IMR-90 (cell line): ENCODE data around the gene ITGAL. TPM values are rescaled to one million over a fixed set of nuclear protein-coding genes. Genes with fewer than 3 reads are reported as not detected.

ENCODE experiments used
- ATAC-seq: fragments of 200-7000 bp; cut with Tn5 transposase; 2 replicates; pipeline ENCODE4 v1.9.1; 2020; ENCODE audit warnings: low read depth, mild to moderate bottlenecking, moderate library complexity
- BruUV-seq: library from RNA; stranded (reverse); fragments of 400-500 nt; replicated peaks from 2 replicates; lab custom pipeline; 2021; lab: Mats Ljungman, UMichigan
- CTCF ChIA-PET: fragments of 300-600 bp; formaldehyde crosslinking; extraction: SDS; loops from one replicate; lab custom pipeline; 2021; ENCODE audit warnings: antibody characterized with exemption; lab: Yijun Ruan, JAX
- POLR2A ChIA-PET: fragments of 300-600 bp; sonication (Branson Sonifier 250); formaldehyde crosslinking; loops from one replicate; lab custom pipeline; 2022; ENCODE audit warnings: antibody characterized with exemption; ENCODE audit not compliant: unreplicated experiment; lab: Charles Lee
- DNase-seq: peaks from one replicate; pipeline ENCODE4 v3.0.0; 2013
- H2AFZ ChIP-seq: replicated peaks from 2 replicates; pipeline ENCODE3; 2013; ENCODE audit warnings: low read length, mild to moderate bottlenecking; ENCODE audit not compliant: poor library complexity
- H2AK5ac ChIP-seq: 2 replicates; pipeline ENCODE4 v1.6.1; 2013; ENCODE audit warnings: low read depth, low read length, inconsistent platforms
- H2AK9ac ChIP-seq: replicated peaks from 2 replicates; pipeline ENCODE3; 2013; ENCODE audit warnings: mild to moderate bottlenecking, low read depth, low read length, moderate library complexity; ENCODE audit not compliant: poor library complexity
- H2BK120ac ChIP-seq: 2 replicates; pipeline ENCODE4 v1.6.1; 2013; ENCODE audit warnings: low read depth, low read length, inconsistent platforms
- H2BK15ac ChIP-seq: 3 replicates; pipeline ENCODE4 v1.6.1; 2013; ENCODE audit warnings: low read depth, low read length, inconsistent platforms
- H2BK20ac ChIP-seq: 2 replicates; pipeline ENCODE4 v1.6.1; 2013; ENCODE audit warnings: low read depth, mild to moderate bottlenecking, inconsistent platforms, low read length, moderate library complexity
- H2BK5ac ChIP-seq: 2 replicates; pipeline ENCODE4 v1.6.1; 2013; ENCODE audit warnings: mild to moderate bottlenecking, low read depth, low read length, inconsistent platforms; ENCODE audit not compliant: poor library complexity, severe bottlenecking
- H3K14ac ChIP-seq: replicated peaks from 2 replicates; pipeline ENCODE4 v1.6.1; 2013; ENCODE audit warnings: low read depth, low read length, inconsistent platforms
- H3K18ac ChIP-seq: 2 replicates; pipeline ENCODE4 v1.6.1; 2013; ENCODE audit warnings: low read depth, low read length, control low read depth
- H3K23ac ChIP-seq: 2 replicates; pipeline ENCODE4 v1.6.1; 2013; ENCODE audit warnings: low read depth, low read length, inconsistent platforms
- H3K27ac ChIP-seq: 2 replicates; pipeline ENCODE4 v1.5.1; 2013; ENCODE audit warnings: mild to moderate bottlenecking, control low read depth, low read length; ENCODE audit not compliant: insufficient read depth
- H3K27me3 ChIP-seq: 2 replicates; pipeline ENCODE4 v1.6.1; 2013; ENCODE audit warnings: low read length; ENCODE audit not compliant: control insufficient read depth, insufficient read depth
- H3K36me3 ChIP-seq: 2 replicates; pipeline ENCODE4 v1.6.1; 2013; ENCODE audit warnings: low read length, mixed read lengths; ENCODE audit not compliant: control insufficient read depth, insufficient read depth
- H3K4ac ChIP-seq: 2 replicates; pipeline ENCODE4 v1.6.1; 2013; ENCODE audit warnings: low read depth, low read length, inconsistent platforms
- H3K4me1 ChIP-seq: 2 replicates; pipeline ENCODE4 v1.6.1; 2013; ENCODE audit warnings: low read length, mixed read lengths; ENCODE audit not compliant: control insufficient read depth, insufficient read depth
- H3K4me2 ChIP-seq: 2 replicates; pipeline ENCODE4 v1.6.1; 2013; ENCODE audit warnings: low read depth, mild to moderate bottlenecking, control low read depth, low read length, moderate library complexity
- H3K4me3 ChIP-seq: 2 replicates; pipeline ENCODE4 v1.5.1; 2013; ENCODE audit warnings: low read depth, mild to moderate bottlenecking, control low read depth, low read length, moderate library complexity; ENCODE audit not compliant: insufficient read depth
- H3K56ac ChIP-seq: 2 replicates; pipeline ENCODE4 v1.6.1; 2013; ENCODE audit warnings: low read length, inconsistent platforms; ENCODE audit not compliant: insufficient read depth; ENCODE audit errors: extremely low read depth
- H3K79me1 ChIP-seq, 2 experiments: 2 replicates each; pipeline ENCODE4 v1.6.1; 2013; ENCODE audit warnings: low read length in 2 of 2, inconsistent platforms in 1 of 2, low read depth in 1 of 2
- H3K9ac ChIP-seq: 2 replicates; pipeline ENCODE4 v1.6.1; 2013; ENCODE audit warnings: low read depth, low read length, control low read depth
- H3K9me1 ChIP-seq: 2 replicates; pipeline ENCODE4 v1.6.1; 2013; ENCODE audit warnings: low read length, inconsistent platforms; ENCODE audit not compliant: insufficient read depth
- H3K9me3 ChIP-seq: 2 replicates; pipeline ENCODE4 v1.6.1; 2013; ENCODE audit warnings: low read length; ENCODE audit not compliant: control insufficient read depth, insufficient read depth
- H4K20me1 ChIP-seq: 2 replicates; pipeline ENCODE4 v1.6.1; 2013; ENCODE audit warnings: low read length, inconsistent platforms; ENCODE audit not compliant: insufficient read depth
- H4K5ac ChIP-seq: 2 replicates; pipeline ENCODE4 v1.6.1; 2013; ENCODE audit warnings: mild to moderate bottlenecking, low read depth, low read length, control low read depth
- H4K8ac ChIP-seq, 2 experiments: 2 replicates each; pipeline ENCODE4 v1.6.1; 2013; ENCODE audit warnings: low read depth in 2 of 2, low read length in 2 of 2, control low read depth in 1 of 2, inconsistent platforms in 1 of 2
- H4K91ac ChIP-seq: 2 replicates; pipeline ENCODE4 v1.6.1; 2013; ENCODE audit warnings: low read depth, low read length, inconsistent platforms; ENCODE audit not compliant: insufficient read depth
- CEBPB ChIP-seq: IDR thresholded peaks from 2 replicates; pipeline ENCODE4 v1.6.1; 2012; ENCODE audit warnings: low read depth, low read length, improper control_type of control experiment
- ELK1 ChIP-seq: fragments of 150-350 bp; IDR thresholded peaks from 2 replicates; pipeline ENCODE4 v1.6.1; 2016; ENCODE audit warnings: low read depth, mild to moderate bottlenecking, low read length, moderate library complexity, borderline replicate concordance
- FOS ChIP-seq: fragments of 150-350 bp; IDR thresholded peaks from 2 replicates; pipeline ENCODE4 v1.6.1; 2016; ENCODE audit warnings: low read depth, low read length
- MXI1 ChIP-seq: IDR thresholded peaks from 2 replicates; pipeline ENCODE4 v1.6.1; 2012; ENCODE audit warnings: low read depth, mild to moderate bottlenecking, low read length, moderate library complexity, borderline replicate concordance
- NFE2L2 ChIP-seq: fragments of 150-350 bp; IDR thresholded peaks from 2 replicates; pipeline ENCODE4 v1.6.1; 2016; ENCODE audit warnings: low read depth, mild to moderate bottlenecking, low read length
- RAD21 ChIP-seq: IDR thresholded peaks from 2 replicates; pipeline ENCODE4 v1.6.1; 2012; ENCODE audit warnings: low read length, improper control_type of control experiment
- WGBS, 2 experiments: methylation state at CpG; one replicate each; pipeline versions ENCODE4 v1.1.5 to v1.1.7; 2013; ENCODE audit warnings: missing lambda C conversion rate in 2 of 2; ENCODE audit not compliant: insufficient read length in 1 of 2; ENCODE audit errors: extremely low coverage in 2 of 2; 5-methylcytosine and 5-hydroxymethylcytosine counted together
- dilution Hi-C: fragments of 300-500 bp; cut with HindIII; formaldehyde crosslinking; loops from one replicate; pipeline ENCODE4 v1.14.3; 2018; ENCODE audit warnings: low sequenced_read_pairs; ENCODE audit not compliant: unreplicated experiment
- in situ Hi-C: fragments of 300-500 bp; cut with MboI; formaldehyde crosslinking; loops from 3 replicates; pipeline ENCODE4 v1.14.3; 2019; ENCODE audit warnings: low sequenced_read_pairs, inconsistent platforms, mixed read lengths
- intact Hi-C: fragments of 100-400 bp; cut with micrococcal nuclease; formaldehyde crosslinking; loops from 2 replicates; pipeline ENCODE4 v1.10.0; 2022
- polyA plus RNA-seq, 3 experiments: library from polyadenylated mRNA; depleted of rRNA; stranded (reverse); fragments of >200 nt; gene quantifications; 2 replicates each; pipeline ENCODE4 v1.2.3, GENCODE V29; 2012; ENCODE audit warnings: low replicate concordance in 1 of 3
- total RNA-seq: library from RNA; depleted of rRNA; stranded (reverse); fragments of >200 nt; gene quantifications from 2 replicates; pipeline ENCODE4 v1.2.3, GENCODE V29; 2012

Gene ITGAL
- total and polyA plus RNA-seq, 2 of the 4 experiments (the other 2 are of a cell fraction), result not detected

GRCh38 chr16:30491744-30492308 lies 19.3 kb downstream of the ITGAL start:
- no CpG with 5 or more reads among the region's 6 CpGs for WGBS, 2 experiments
- Histone ChIP-seq H2BK120ac (no peak overlapping the region), H3K4ac (no peak overlapping the region), H3K18ac (no peak overlapping the region), H3K27ac (no peak overlapping the region), H3K79me1 (no peaks in the 10 kb centered on the region), H2BK20ac (no peak overlapping the region), H3K4me1 (peaks cover 3% of the 10 kb centered on the region; the same call in 1 of the 2 replicates), H3K4me3 (no peak overlapping the region), H3K4me2 (no peak overlapping the region), H3K9me3 (no peaks in the 10 kb centered on the region), H2AK5ac (no peak overlapping the region), H2AFZ (no peak overlapping the region), H3K27me3 (peaks cover 9% of the 10 kb centered on the region), H3K9ac (no peak overlapping the region), H4K5ac (no peak overlapping the region), H3K14ac (no peak overlapping the region), H4K20me1 (no peaks in the 10 kb centered on the region), H3K23ac (no peak overlapping the region), H3K36me3 (no peaks in the 10 kb centered on the region), H2AK9ac (peak overlapping the region; percentile 38), H2BK5ac (no peak overlapping the region), H4K8ac (no peak overlapping the region), H2BK15ac (0 out of 3 replicates have a peak overlapping the region, but pooled peaks have one; percentile 3), H3K56ac (no peak overlapping the region), H4K91ac (no peak overlapping the region), H3K9me1 (peaks cover 3% of the 10 kb centered on the region; the same call in 1 of the 2 replicates)
- in situ Hi-C loops (no loop called here), intact Hi-C loops (no loop called here), dilution Hi-C loops (no loop called here)
- ATAC-seq, result peak; percentile 92
- BruUV-seq, result no TSS peak
- DNase-seq, result peak; percentile 83
- POLR2A ChIA-PET, result interaction anchor here (0.5 to 0.6 kb wide), 2 partner anchors 10 to 86 kb away, joined by 3 to 6 read pairs; no protein-coding TSS in a partner anchor
- CTCF ChIA-PET, result interaction anchor here (0.8 kb wide), 1 partner anchor 47 kb away, joined by 3 read pairs; no protein-coding TSS in a partner anchor
- no peak for TF ChIP-seq MXI1
- TF ChIP-seq CEBPB, result no peak
- no peak for TF ChIP-seq ELK1
- TF ChIP-seq FOS, result peak; percentile 34; the same call in 1 of the 2 replicates
- no peak for TF ChIP-seq NFE2L2
- TF ChIP-seq RAD21, result 0 out of 2 replicates have a peak, but pooled peaks have one; percentile 7
